GM12864 (cell line): ENCODE results near the gene DIAPH3.

ENCODE experiments used
- DNase-seq: peaks from one replicate; pipeline ENCODE4 v3.0.0-alpha.2; 2011; ENCODE audit warnings: low read depth
- H3K4me3 ChIP-seq: 2 replicates; pipeline ENCODE4 v1.5.1; 2011; ENCODE audit warnings: mild to moderate bottlenecking, low read depth, low read length, control low read depth
- TF ChIP-seq, protein P1 (sequence below): IDR thresholded peaks from 2 replicates; pipeline ENCODE4 v1.5.1; 2011; ENCODE audit warnings: low read depth, mild to moderate bottlenecking, moderate library complexity, low read length, control low read depth, inconsistent platforms; ENCODE audit errors: missing control alignments

DIAPH3 gene

DNA sequence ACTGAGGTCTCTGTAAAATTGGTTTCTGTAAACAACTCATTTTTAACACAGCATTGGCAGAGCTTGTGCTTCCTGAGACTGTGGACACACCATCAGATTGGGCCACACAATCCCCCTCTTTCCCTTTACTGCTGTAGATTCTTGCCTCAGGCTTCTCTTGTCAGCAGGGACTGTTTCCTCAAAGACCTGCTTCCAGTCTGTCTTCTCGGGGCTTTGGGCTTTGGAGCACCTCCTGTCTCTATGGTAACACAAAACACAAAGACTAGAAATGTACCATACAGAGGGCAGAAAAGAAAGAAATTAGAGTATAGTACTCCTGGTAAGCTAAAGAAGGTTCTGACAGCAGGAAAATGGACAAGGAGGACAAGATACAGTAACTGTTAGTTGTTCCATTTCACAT is 484.5 kb downstream of the DIAPH3 start:
- TF ChIP-seq, protein P1, sequence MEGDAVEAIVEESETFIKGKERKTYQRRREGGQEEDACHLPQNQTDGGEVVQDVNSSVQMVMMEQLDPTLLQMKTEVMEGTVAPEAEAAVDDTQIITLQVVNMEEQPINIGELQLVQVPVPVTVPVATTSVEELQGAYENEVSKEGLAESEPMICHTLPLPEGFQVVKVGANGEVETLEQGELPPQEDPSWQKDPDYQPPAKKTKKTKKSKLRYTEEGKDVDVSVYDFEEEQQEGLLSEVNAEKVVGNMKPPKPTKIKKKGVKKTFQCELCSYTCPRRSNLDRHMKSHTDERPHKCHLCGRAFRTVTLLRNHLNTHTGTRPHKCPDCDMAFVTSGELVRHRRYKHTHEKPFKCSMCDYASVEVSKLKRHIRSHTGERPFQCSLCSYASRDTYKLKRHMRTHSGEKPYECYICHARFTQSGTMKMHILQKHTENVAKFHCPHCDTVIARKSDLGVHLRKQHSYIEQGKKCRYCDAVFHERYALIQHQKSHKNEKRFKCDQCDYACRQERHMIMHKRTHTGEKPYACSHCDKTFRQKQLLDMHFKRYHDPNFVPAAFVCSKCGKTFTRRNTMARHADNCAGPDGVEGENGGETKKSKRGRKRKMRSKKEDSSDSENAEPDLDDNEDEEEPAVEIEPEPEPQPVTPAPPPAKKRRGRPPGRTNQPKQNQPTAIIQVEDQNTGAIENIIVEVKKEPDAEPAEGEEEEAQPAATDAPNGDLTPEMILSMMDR, result no peak
- no peak overlapping the region for H3K4me3 ChIP-seq
- DNase-seq, result no peak

- H3K4me3 ChIP-seq, result no peak overlapping the region
- DNase-seq, result peak; percentile 22
- TF ChIP-seq, protein P1, result peak; percentile 77
Observed at GRCh38 chr13:59677966-59678814, 485.5 kb downstream of the DIAPH3 start.

DNA sequence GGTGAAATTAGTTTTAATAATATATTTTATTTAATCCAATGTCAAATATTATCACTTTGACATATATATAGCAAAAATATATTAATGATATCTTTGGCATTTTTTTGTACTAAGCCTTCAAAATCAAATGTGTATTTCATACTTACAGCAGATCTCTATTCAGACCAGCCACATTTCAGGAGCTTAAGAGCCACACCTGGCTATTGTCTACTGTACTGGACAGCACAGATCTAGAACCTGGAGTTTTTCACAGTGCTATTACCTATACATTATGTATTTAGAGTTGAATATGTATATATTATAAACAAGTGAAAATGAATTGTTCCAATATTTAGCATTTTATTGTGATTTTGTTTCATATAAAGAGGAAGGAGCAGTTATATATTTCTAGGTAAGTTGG is 486.3 kb downstream of the DIAPH3 start:
- TF ChIP-seq, protein P1, result no peak
- no peak overlapping the region for H3K4me3 ChIP-seq
- DNase-seq, result no peak

- no peak overlapping the region for H3K4me3 ChIP-seq
- TF ChIP-seq, protein P1, result no peak
- no peak for DNase-seq
Observed at GRCh38 chr13:59674616-59675015, 489.1 kb downstream of the DIAPH3 start.

DNA sequence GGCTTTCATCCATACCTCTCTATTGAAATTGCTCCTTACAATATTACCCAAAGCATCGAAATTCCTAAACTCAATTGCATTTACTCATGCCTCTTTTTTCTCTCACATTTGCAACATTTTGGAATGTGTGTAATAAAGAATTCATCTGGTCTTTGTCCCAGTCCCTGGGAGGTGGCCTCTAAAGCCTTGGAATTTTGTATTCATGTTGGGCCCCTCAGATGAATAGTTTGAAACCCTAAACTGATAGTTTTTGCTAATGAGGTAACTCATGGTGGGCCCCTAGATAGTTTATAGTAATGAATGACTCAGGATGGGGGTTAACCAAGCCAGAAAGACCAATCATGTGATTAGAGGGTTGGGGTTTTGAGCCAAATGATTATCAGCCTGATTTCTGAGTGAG is 490.4 kb downstream of the DIAPH3 start:
- no peak overlapping the region for H3K4me3 ChIP-seq
- no peak for DNase-seq
- TF ChIP-seq, protein P1, result no peak

DNA sequence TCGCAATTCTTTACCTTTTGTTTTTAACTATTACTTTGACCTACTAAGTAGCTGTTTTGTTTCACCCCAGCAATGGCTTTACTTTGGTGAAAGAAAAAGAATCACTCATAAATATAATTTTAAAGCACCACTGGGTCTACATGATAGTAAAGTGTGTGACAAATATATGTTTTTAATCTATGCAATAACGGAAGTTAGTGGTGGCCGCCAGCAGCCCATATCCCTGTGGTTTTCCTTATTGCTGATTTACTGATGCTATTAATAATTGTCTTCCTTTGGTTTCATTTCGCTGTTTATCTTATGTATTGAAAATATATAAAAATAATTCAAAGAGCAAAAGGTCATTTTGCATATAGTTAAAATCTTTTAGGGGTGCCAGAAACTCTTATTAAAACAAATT is 491.3 kb downstream of the DIAPH3 start:
- DNase-seq, result no peak
- TF ChIP-seq, protein P1, result no peak
- no peak overlapping the region for H3K4me3 ChIP-seq

DNA sequence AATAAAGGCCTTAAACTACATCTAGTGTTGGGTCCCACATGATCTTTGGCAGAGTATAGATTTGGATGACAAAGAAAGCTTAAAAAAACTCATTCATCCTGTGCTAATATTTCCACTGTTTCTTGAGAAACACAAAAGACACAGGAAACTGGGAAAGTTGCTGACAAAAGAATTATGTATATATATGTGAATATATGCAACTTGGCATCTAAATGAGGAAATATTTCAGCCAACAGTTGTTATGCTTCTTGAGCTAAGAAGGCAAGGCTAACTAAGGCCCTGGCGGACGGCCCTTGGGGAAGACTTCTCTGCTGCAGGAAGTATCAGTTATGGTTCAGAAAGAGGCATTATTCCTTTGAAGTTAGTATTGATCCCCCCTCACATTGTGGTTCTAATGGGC is 491.8 kb downstream of the DIAPH3 start:
- DNase-seq, result no peak
- no peak overlapping the region for H3K4me3 ChIP-seq
- TF ChIP-seq, protein P1, result no peak
